K562 (cell line): ENCODE results near the gene KLB. TPM values are rescaled to one million over a fixed set of nuclear protein-coding genes. Genes with fewer than 3 reads are reported as not detected.

Source experiments
- ASH1L ChIP-seq: fragments of 450-650 bp; IDR thresholded peaks from 2 replicates; pipeline ENCODE4 v1.6.1; 2018; ENCODE audit warnings: borderline replicate concordance, mild to moderate bottlenecking, low read depth; ENCODE audit not compliant: partially characterized antibody
- ATF6 ChIP-seq: sonication (generic); formaldehyde crosslinking; IDR thresholded peaks from 2 replicates; pipeline ENCODE4 v1.4.0; 2020; ENCODE audit warnings: mild to moderate bottlenecking, missing genetic modification reagents
- DMBX1 ChIP-seq: fragments of 250-450 bp; sonication (Bioruptor Pico); IDR thresholded peaks from 2 replicates; pipeline ENCODE4 v1.8.0; 2022; ENCODE audit warnings: inconsistent platforms, mild to moderate bottlenecking, moderate library complexity, borderline replicate concordance
- KDM4B ChIP-seq, 2 experiments: fragments of 450-650 bp in 1 of 2; sonication (generic) in 1 of 2; IDR thresholded peaks; 2 replicates each; pipeline ENCODE4 v1.6.1; 2016 to 2017; ENCODE audit warnings: borderline replicate concordance in 2 of 2, antibody characterized with exemption in 1 of 2, low read depth in 1 of 2, mild to moderate bottlenecking in 1 of 2
- MGA ChIP-seq: fragments of 450-650 bp; IDR thresholded peaks from 2 replicates; pipeline ENCODE4 v1.6.1; 2016; ENCODE audit warnings: mild to moderate bottlenecking, moderate library complexity
- POLR2AphosphoS2 ChIP-seq: IDR thresholded peaks from 2 replicates; pipeline ENCODE4 v1.6.1; 2012; ENCODE audit warnings: low read length, improper control_type of control experiment
- RCOR1 ChIP-seq, 2 experiments: IDR thresholded peaks; 2 replicates each; pipeline ENCODE4 v1.6.1; 2012; ENCODE audit warnings: low read depth in 2 of 2, low read length in 2 of 2, borderline replicate concordance in 1 of 2, improper control_type of control experiment in 1 of 2
- SIN3B ChIP-seq: fragments of 450-650 bp; IDR thresholded peaks from 2 replicates; pipeline ENCODE4 v1.6.1; 2017; ENCODE audit warnings: low read depth, mild to moderate bottlenecking, moderate library complexity
- SPI1 ChIP-seq: IDR thresholded peaks from 2 replicates; pipeline ENCODE4 v1.6.1; 2011; ENCODE audit warnings: low read depth, low read length, control low read depth, borderline replicate concordance
- ZFP30 ChIP-seq: fragments of 250-450 bp; sonication (Bioruptor Pico); IDR thresholded peaks from 2 replicates; pipeline ENCODE4 v1.8.0; 2022; ENCODE audit warnings: moderate library complexity, mild to moderate bottlenecking, inconsistent platforms, borderline replicate concordance
- ZNF586 ChIP-seq: fragments of 450-650 bp; formaldehyde crosslinking; conservative IDR thresholded peaks from 2 replicates; pipeline ENCODE4 v1.4.0; 2020; ENCODE audit warnings: mild to moderate bottlenecking, moderate library complexity
- ZNF707 ChIP-seq: fragments of 250-450 bp; sonication (Bioruptor Pico); conservative IDR thresholded peaks from 2 replicates; pipeline ENCODE4 v1.8.0; 2022; ENCODE audit warnings: inconsistent platforms, mild to moderate bottlenecking, moderate library complexity
- polyA plus RNA-seq, 8 experiments: library from polyadenylated mRNA; depleted of rRNA in 4 of 8; stranded (reverse) in 5 of 8; unstranded in 3 of 8; fragments of >200 nt; fragmentation: Nextera tagmentation in 2 of 8; fragmentation: Illumina TruSeq in 1 of 8; extraction: Ambion mirVana in 2 of 8; extraction: Trizol in 1 of 8; gene quantifications; 2 replicates each; pipeline versions ENCODE4 v1.2.1 to v1.2.3, GENCODE V29; 2011 to 2014; ENCODE audit warnings: inconsistent platforms in 1 of 8, missing spikeins in 1 of 8
- total RNA-seq, 7 experiments: library from RNA; depleted of rRNA in 6 of 7; stranded (reverse); fragments of >200 nt in 6 of 7; fragmentation: Illumina TruSeq in 2 of 7; extraction: Trizol in 2 of 7; gene quantifications; 2 replicates each; pipeline versions ENCODE4 v1.2.1 to v1.2.3, GENCODE V29; 2011 to 2021; ENCODE audit warnings: low replicate concordance in 1 of 7

Gene KLB
- total and polyA plus RNA-seq, 9 of the 15 experiments (the other 6 are each of a cell fraction or from before 2014, with no cell fraction given) = 0.04 to 0.13 TPM; not detected in 7

- TF ChIP-seq MGA = 0 out of 2 replicates have a peak, but pooled peaks have one; percentile 33
- no peak for TF ChIP-seq ZNF586 (CRISPR knock-in tag)
- TF ChIP-seq KDM4B (IDR thresholded peaks at IDR 0.05; ENCODE audit: borderline replicate concordance in 2 of 2, low read depth in 1 of 2) = no peak
- TF ChIP-seq SPI1 = no peak
- no peak; the same call in 1 of the 2 replicates for TF ChIP-seq ZNF707 (CRISPR knock-in tag)
- TF ChIP-seq POLR2AphosphoS2 = no peak
- peak in 1 of 2 experiments; percentile 44; a peak in 1 of 4 replicates for TF ChIP-seq RCOR1 (IDR thresholded peaks at IDR 0.05; ENCODE audit: borderline replicate concordance in 1 of 2, low read depth in 2 of 2, low read length in 2 of 2)
- no peak for TF ChIP-seq SIN3B
- no peak for TF ChIP-seq ASH1L
- no peak for TF ChIP-seq ATF6
- peak; percentile 16; the same call in 1 of the 2 replicates for TF ChIP-seq DMBX1 (CRISPR knock-in tag)
- no peak for TF ChIP-seq ZFP30 (CRISPR knock-in tag)
Observed at GRCh38 chr4:39464886-39465501, 58.3 kb downstream of the KLB start (continued).
